GM23248 (cell line): ENCODE data around the gene PSMC3IP.

Experiments
- EZH2 ChIP-seq: fragments of 200-600 bp; sonication (generic); IDR thresholded peaks from 2 replicates; pipeline ENCODE4 v1.6.1; 2018; ENCODE audit warnings: antibody characterized with exemption, mild to moderate bottlenecking; ENCODE audit not compliant: insufficient read depth, poor library complexity, severe bottlenecking
- EZH2phosphoT487 ChIP-seq: fragments of 200-600 bp; sonication (generic); IDR thresholded peaks from 2 replicates; pipeline ENCODE4 v1.6.1; 2018; ENCODE audit warnings: antibody characterized with exemption, moderate library complexity, mild to moderate bottlenecking, low read depth; ENCODE audit not compliant: insufficient read depth

DNA sequence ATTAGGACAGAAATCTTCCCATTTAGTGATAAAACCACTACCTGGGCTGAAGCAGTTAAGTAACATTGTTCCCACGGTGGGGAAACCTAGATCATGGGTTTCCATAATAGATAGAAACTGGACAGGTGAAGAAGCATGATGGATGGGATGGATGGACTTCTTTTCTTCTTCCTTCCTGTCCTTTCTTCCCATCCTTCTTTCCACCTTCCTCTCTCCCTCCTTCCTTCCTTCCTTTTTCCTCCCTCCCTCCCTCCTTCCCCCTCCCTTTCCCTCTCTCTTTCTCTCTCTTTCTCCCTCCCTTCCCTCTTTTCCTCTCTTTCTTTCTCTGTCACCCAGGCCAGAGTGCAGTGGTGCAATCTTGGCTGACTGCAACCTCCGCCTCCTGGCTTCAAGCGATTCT is 3.1 kb downstream of the PSMC3IP start:
- no peak for TF ChIP-seq EZH2
- TF ChIP-seq EZH2phosphoT487 = no peak
